HG02884 (cell line): ENCODE data around the gene SELE.
"Not testable (repeated sequence)": the region's sequence is repeated elsewhere in the genome, so short reads cannot be mapped to it uniquely, and the experiment has no call there.

Experiments used
- ATAC-seq: cut with Tn5 transposase; IDR thresholded peaks from one replicate; pipeline ENCODE4 v1.9.1; 2021; ENCODE audit warnings: mild to moderate bottlenecking, moderate library complexity; ENCODE audit not compliant: unreplicated experiment

SELE gene

GRCh38 chr1:169724168-169724567 lies 9.7 kb downstream of the SELE start:
- no peak for ATAC-seq

- no peak for ATAC-seq
Observed at GRCh38 chr1:169723763-169724162, 10.1 kb downstream of the SELE start.

GRCh38 chr1:169722779-169723178 lies 11.1 kb downstream of the SELE start:
- no peak for ATAC-seq

GRCh38 chr1:169715100-169715499 lies 18.8 kb downstream of the SELE start:
- ATAC-seq: not testable (repeated sequence)

GRCh38 chr1:169713090-169713489 lies 20.8 kb downstream of the SELE start:
- ATAC-seq: not testable (repeated sequence)

GRCh38 chr1:169712309-169712631 lies 21.6 kb downstream of the SELE start:
- ATAC-seq: no peak

GRCh38 chr1:169711469-169712308 lies 22.2 kb downstream of the SELE start, which contains the start of gene SELL:
Gene SELL (minus strand): TSS chr1:169711620. CDS start chr1:169711498, 122 bp downstream.
- peak; percentile 69 for ATAC-seq

- ATAC-seq: no peak
Observed at GRCh38 chr1:169708647-169709046, 25.2 kb downstream of the SELE start.

GRCh38 chr1:169707912-169708604 lies 25.8 kb downstream of the SELE start:
- no peak for ATAC-seq

GRCh38 chr1:169704797-169705196 lies 29.1 kb downstream of the SELE start:
- no peak for ATAC-seq

- no peak for ATAC-seq
Observed at GRCh38 chr1:169701261-169702005, 32.4 kb downstream of the SELE start.

GRCh38 chr1:169699707-169700106 lies 34.2 kb downstream of the SELE start:
- no peak for ATAC-seq

- no peak for ATAC-seq
Observed at GRCh38 chr1:169698976-169699375, 34.9 kb downstream of the SELE start.

GRCh38 chr1:169697755-169698154 lies 36.1 kb downstream of the SELE start:
- ATAC-seq: peak; percentile 42

GRCh38 chr1:169696273-169697100 lies 37.4 kb downstream of the SELE start:
- no peak for ATAC-seq

GRCh38 chr1:169694304-169695075 lies 39.4 kb downstream of the SELE start:
- ATAC-seq: no peak

- peak; percentile 30 for ATAC-seq
Observed at GRCh38 chr1:169692756-169693460, 41.0 kb downstream of the SELE start.

GRCh38 chr1:169690489-169690888 lies 43.4 kb downstream of the SELE start:
- ATAC-seq: no peak

GRCh38 chr1:169689395-169689794 lies 44.5 kb downstream of the SELE start:
- no peak for ATAC-seq
